ENCODE data around the gene HLA-DRA. TPM values are rescaled to one million over a fixed set of nuclear protein-coding genes. Genes with fewer than 3 reads are reported as not detected.

The HLA-DRA gene
- total and polyA plus RNA-seq, 2 of the 8 experiments (the other 6 are each of a cell fraction or from before 2014, with no cell fraction given), result 5.0 to 6.2 TPM

GRCh38 chr6:32406857-32407256 is 32.8 kb upstream of the HLA-DRA start, which contains the start of gene BTNL2:
BTNL2 (minus strand) TSS chr6:32407181; CDS start chr6:32407123, 58 bp downstream.
- no peak within 1 kb of the TSS for H3K56ac ChIP-seq (replicated peaks; ENCODE audit: insufficient read length, low read depth, low read length)
- H3K23me2 ChIP-seq (ENCODE audit: low read depth, low read length), result no peaks in the 10 kb centered on the region
- no peak within 1 kb of the TSS for H3K14ac ChIP-seq (ENCODE audit: insufficient read length)
- no peak within 1 kb of the TSS for H3K4ac ChIP-seq (replicated peaks; ENCODE audit: insufficient read length, low read depth, low read length)
- no peaks in the 10 kb centered on the region for H3K9me3 ChIP-seq (ENCODE audit: insufficient read depth in 2 of 2, low read depth in 1 of 2, low read length in 1 of 2)
- H3K79me1 ChIP-seq (ENCODE audit: low read depth, low read length), result no peaks in the 10 kb centered on the region
- 0 out of 2 replicates have a peak within 1 kb of the TSS, but pooled peaks have one; percentile 72 for H2BK15ac ChIP-seq (ENCODE audit: low read length)
- no peak for FAIRE-seq
- no peaks in the 10 kb centered on the region for H3K27me3 ChIP-seq (replicated peaks in 1 of 4; ENCODE audit: control insufficient read depth in 3 of 4, extremely low read depth in 1 of 4, insufficient read depth in 3 of 4, low read length in 3 of 4)
- no peak within 1 kb of the TSS for H3K4me3 ChIP-seq (ENCODE audit: extremely low read depth in 1 of 4, insufficient read depth in 2 of 4, low read depth in 3 of 4, low read length in 4 of 4)
- H2BK5ac ChIP-seq (ENCODE audit: low read depth, low read length), result no peak within 1 kb of the TSS
- no peak within 1 kb of the TSS for H3K27ac ChIP-seq (ENCODE audit: low read depth, low read length)
- no peak within 1 kb of the TSS for H2BK12ac ChIP-seq (ENCODE audit: low read depth, low read length)
- no peaks in the 10 kb centered on the region for H3K36me3 ChIP-seq (ENCODE audit: control insufficient read depth in 2 of 4, insufficient read depth in 4 of 4, low read length in 3 of 4)
- no peak within 1 kb of the TSS for H4K91ac ChIP-seq (replicated peaks; ENCODE audit: insufficient read length, low read length)
- peak within 1 kb of the TSS; percentile 89 for H2AFZ ChIP-seq (ENCODE audit: low read length)
- H3K79me2 ChIP-seq (ENCODE audit: control insufficient read depth in 1 of 2, insufficient read depth in 2 of 2, low read length in 2 of 2), result no peaks in the 10 kb centered on the region
- H3K23ac ChIP-seq (ENCODE audit: insufficient read length), result no peak within 1 kb of the TSS
- no peak for DNase-seq (ENCODE audit: low read depth in 1 of 2, low spot score in 2 of 2)
- no peak within 1 kb of the TSS for H4K8ac ChIP-seq (ENCODE audit: extremely low read depth, insufficient read depth, low read length)
- POLR2A ChIA-PET (ENCODE audit: partially characterized antibody), result no interaction called here
- no peak within 1 kb of the TSS for H2AK5ac ChIP-seq (ENCODE audit: low read depth, low read length)
- no peak within 1 kb of the TSS for H4K5ac ChIP-seq (ENCODE audit: insufficient read length, low read depth, low read length)
- WGBS, 2 experiments (ENCODE audit: extremely low coverage in 1 of 2, insufficient coverage in 1 of 2, insufficient read length in 1 of 2, insufficient replicate concordance in 2 of 2, low coverage in 1 of 2, low lambda C conversion rate in 2 of 2, missing lambda C conversion rate in 1 of 2), result 88% methylated on average over 4 of the region's 4 CpGs; no CpG with 5 or more reads in 1 of the 2 experiments
- no peak within 1 kb of the TSS; a peak in 1 of 7 replicates for H3K9ac ChIP-seq (replicated peaks in 1 of 4; ENCODE audit: extremely low read depth in 1 of 4, low read depth in 3 of 4, low read length in 3 of 4)
- CTCF ChIA-PET (ENCODE audit: partially characterized antibody), result interaction anchor here (0.9 to 2.8 kb wide), 6 partner anchors 8 to 384 kb away, joined by 3 to 16 read pairs (median 5); no protein-coding TSS in a partner anchor
- H2BK120ac ChIP-seq (replicated peaks; ENCODE audit: low read depth, low read length), result no peak within 1 kb of the TSS
- H3K4me2 ChIP-seq (ENCODE audit: insufficient read depth in 1 of 2, low read depth in 2 of 2, low read length in 2 of 2), result no peak within 1 kb of the TSS
- H3K18ac ChIP-seq (ENCODE audit: extremely low read depth, low read length), result no peak within 1 kb of the TSS
- H3K4me1 ChIP-seq (replicated peaks in 1 of 4; ENCODE audit: control insufficient read depth in 3 of 4, insufficient read depth in 4 of 4, low read length in 3 of 4), result peaks cover 0 to 6% (median 2%) of the 10 kb centered on the region in 4 experiments; a peak in 3 of 7 replicates
- no peak within 1 kb of the TSS for H2BK20ac ChIP-seq (ENCODE audit: low read length)
- no peaks in the 10 kb centered on the region for H4K20me1 ChIP-seq (replicated peaks in 1 of 2; ENCODE audit: control insufficient read depth in 1 of 2, insufficient read depth in 2 of 2, low read length in 2 of 2)
- TF ChIP-seq FOSL1 (IDR thresholded peaks at IDR 0.05; ENCODE audit: insufficient read depth, low read depth, low read length) (no peak), NRF1 (IDR thresholded peaks at IDR 0.05; ENCODE audit: low read depth, low read length) (no peak), HDAC2 (IDR thresholded peaks at IDR 0.05; ENCODE audit: borderline replicate concordance in 1 of 2, low read depth in 2 of 2, low read length in 2 of 2) (no peak), TAF1 (IDR thresholded peaks at IDR 0.05; ENCODE audit: low read depth, low read length) (no peak), SIN3A (conservative IDR thresholded peaks at IDR 0.05 in 1 of 2, IDR thresholded peaks at IDR 0.05 in 1 of 2; ENCODE audit: low read depth in 1 of 2, low read length in 2 of 2) (no peak), EZH2 (IDR thresholded peaks at IDR 0.05; ENCODE audit: low read depth, low read length, severe bottlenecking) (no peak), TEAD4 (IDR thresholded peaks at IDR 0.05; ENCODE audit: low read depth, low read length) (no peak), HDAC6 (IDR thresholded peaks at IDR 0.05; ENCODE audit: low read depth, low read length) (no peak), TBP (IDR thresholded peaks at IDR 0.05; ENCODE audit: low read depth, low read length) (no peak), CEBPB (IDR thresholded peaks at IDR 0.05; ENCODE audit: low read depth, low read length) (no peak), JUND (IDR thresholded peaks at IDR 0.05; ENCODE audit: low read length) (no peak), POLR2A (IDR thresholded peaks at IDR 0.05; ENCODE audit: control extremely low read depth in 1 of 2, low read depth in 2 of 2, low read length in 2 of 2) (no peak), RXRA (IDR thresholded peaks at IDR 0.05; ENCODE audit: insufficient read depth, low read depth, low read length) (no peak), RNF2 (IDR thresholded peaks at IDR 0.05; ENCODE audit: borderline replicate concordance, low read depth, low read length, missing control alignments, poor library complexity, severe bottlenecking) (no peak)

Measured in H1 (cell line).